ENCODE results near the gene TPGS1.

TPGS1 gene

DNA sequence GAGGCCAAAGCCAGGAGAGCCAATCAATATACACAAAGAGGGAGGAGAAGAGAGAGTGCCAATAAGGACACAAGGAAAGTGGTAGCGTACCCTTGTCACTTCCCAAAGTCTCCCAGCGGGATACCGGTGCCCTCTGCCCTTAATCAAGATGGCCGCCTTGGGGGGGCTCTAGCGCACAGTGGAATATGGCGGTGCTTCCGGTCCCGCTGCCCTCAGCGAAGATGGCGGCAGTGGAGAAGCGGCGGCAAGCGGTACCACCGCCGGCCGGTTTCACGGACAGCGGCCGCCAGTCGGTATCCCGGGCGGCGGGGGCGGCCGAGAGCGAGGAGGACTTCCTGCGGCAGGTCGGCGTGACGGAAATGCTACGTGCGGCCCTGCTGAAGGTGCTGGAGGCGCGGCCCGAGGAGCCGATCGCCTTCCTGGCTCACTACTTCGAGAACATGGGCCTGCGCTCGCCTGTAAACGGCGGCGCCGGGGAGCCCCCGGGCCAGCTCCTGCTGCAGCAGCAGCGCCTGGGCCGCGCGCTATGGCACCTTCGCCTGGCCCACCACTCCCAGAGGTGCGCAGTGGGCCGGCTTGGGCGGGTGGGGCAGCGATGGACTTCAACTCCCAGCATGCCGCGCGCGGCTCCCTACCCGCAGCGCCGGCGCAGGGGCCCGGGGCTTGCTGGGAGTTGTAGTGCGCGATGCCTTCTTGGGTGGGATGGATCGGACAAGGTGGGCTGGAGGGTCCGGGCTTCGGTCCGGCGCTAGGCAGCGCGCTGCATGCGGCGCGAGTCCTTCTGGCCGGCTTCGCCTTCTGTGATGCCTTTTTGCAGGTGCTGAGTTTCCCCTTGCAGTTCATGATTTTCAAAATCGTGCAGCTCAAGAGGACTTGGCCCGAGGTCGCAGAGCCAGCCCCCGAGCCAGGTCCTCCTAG is at the start of gene TPGS1:
TPGS1 (plus strand) TSS at position 212 of the 918 bp plus-strand sequence; CDS start at position 222, 10 bp downstream.
- DNase-seq = peak; percentile 89

GRCh38 chr19:457636-458035 is 49.7 kb upstream of the TPGS1 start:
- DNase-seq = no peak

DNA sequence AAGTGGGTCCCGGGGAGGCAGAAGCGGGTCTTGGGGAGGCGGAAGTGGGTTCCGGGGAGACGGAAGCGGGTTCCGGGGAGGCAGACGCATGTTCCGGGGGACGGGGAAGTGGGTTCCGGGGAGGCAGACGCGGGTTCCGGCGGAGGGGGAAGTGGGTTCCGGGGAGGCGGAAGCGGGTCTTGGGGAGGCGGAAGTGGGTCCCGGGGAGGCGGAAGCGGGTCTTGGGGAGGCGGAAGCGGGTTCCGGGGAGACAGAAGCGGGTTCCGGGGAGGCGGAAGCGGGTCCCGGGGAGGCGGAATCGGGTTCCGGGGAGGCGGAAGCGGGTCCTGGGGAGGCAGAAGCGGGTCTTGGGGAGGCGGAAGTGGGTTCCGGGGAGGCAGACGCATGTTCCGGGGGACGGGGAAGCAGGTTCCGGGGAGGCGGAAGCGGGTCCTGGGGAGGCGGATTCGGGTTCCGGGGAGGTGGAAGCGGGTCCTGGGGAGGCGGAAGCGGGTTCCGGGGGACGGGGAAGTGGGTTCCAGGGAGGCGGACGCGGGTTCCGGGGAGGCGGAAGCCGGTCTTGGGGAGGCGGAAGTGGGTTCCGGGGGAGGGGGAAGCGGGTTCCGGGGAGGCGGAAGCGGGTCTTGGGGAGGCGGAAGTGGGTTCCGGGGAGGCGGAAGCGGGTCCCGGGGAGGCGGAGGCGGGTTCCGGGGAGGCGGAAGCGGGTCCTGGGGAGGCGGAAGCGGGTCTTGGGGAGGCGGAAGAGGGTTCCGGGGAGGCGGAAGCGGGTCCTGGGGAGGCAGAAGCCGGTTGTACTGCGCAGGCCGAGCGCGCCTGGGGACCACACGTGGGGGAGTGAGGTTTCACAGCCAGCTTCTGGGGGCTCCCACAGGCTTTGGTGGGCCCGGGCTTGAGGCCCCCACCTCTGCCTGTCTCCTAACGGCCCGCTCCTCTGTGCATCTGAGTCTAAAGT is 48.9 kb upstream of the TPGS1 start:
- DNase-seq = no peak

- DNase-seq = peak; percentile 75
Observed at GRCh38 chr19:459724-460511, 47.4 kb upstream of the TPGS1 start.

GRCh38 chr19:460877-461720 is 46.2 kb upstream of the TPGS1 start, which contains the start of gene SHC2:
Gene SHC2, minus strand, starts transcription at chr19:461033. Its CDS starts 37 bp downstream, at chr19:460996.
- no peak for DNase-seq

GRCh38 chr19:461721-462551 is 45.4 kb upstream of the TPGS1 start:
- no peak for DNase-seq

GRCh38 chr19:463483-464207 is 43.7 kb upstream of the TPGS1 start:
- no peak for DNase-seq

GRCh38 chr19:464208-464545 is 43.1 kb upstream of the TPGS1 start:
- no peak for DNase-seq

DNA sequence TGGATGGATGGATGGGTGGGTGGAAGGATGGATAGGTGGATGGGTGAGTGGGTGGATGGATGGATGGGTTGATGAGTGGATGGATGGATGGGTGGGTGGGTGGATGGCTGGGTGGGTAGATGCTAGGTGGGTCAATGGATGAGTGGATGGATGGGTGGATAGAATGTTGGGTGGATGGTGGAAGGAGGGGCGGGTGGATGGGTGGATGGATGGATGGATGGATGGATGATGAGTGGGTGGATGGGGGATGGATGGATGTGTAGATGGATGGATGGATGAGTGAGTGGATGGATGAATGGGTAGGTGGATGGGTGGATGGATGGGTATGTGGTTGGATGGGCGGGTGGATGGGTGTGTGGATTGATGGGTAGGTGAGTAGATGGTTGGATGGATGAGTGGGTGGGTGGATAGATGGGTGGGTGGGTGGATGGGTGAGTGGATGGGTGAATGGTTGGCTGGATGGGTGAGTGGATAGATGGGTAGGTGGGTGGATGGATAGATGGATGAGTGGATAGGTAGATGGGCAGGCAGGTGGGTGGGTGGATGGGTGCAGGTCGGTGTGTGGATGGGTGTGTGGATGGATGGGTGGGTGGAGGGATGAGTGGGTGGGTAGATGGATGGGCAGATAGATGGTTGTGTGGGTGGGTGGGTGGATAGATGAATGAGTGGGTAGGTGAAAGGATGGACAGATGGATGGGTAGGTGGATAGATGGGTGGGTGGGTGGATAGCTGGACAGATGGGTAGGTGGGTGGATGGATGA is 42.1 kb upstream of the TPGS1 start:
- DNase-seq = no peak

DNA sequence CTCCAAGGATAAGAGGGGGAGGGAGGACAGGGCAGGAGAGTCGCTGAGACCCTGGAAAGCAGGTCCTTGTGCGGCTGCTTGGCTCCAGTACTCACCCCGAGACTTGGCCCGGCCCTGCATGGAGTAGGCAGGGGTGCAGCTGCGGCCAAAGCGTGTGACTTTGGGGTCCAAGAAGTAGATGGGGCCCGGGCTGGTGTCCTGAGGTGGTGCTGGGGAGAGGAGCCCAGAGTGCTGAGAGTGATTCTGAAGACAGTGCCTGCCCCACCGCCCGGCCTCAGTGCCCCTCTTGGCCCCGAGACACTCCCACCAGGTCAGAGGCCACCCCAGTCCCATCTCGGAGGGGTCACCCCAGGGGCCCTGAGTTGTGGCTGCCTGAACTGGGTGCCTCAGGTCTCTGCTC is 39.7 kb upstream of the TPGS1 start:
- DNase-seq = no peak

DNA sequence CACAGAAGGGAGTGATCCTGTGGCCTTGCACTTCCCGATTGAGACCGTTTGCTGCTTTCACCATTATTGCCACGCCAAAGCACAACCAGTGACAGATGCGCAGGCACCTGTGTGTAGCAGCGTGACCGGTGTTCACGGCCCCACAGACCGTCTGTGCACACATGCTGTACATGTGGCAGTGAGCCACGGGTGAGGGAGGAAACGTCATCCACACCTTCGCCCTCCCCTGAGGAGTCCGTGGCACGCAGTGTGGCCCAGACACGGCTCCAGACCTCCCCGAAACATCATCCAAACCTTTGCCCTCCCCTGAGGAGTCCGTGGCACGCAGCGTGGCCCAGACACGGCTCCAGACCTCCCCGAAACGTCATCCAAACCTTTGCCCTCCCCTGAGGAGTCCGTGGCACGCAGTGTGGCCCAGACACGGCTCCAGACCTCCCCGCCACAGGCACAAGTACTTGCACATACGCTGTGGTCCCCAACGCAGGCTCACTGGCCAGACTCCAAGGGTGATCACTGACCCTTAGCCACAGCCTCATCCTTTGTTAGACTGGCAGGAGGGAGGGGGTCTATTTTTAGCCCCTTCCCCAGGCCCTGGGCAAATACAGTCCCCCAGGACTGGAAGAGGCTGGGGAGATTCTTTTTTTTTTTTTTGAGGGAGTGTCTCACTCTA is 38.6 kb upstream of the TPGS1 start:
- no peak for DNase-seq

GRCh38 chr19:469833-470232 is 37.5 kb upstream of the TPGS1 start:
- no peak for DNase-seq

DNA sequence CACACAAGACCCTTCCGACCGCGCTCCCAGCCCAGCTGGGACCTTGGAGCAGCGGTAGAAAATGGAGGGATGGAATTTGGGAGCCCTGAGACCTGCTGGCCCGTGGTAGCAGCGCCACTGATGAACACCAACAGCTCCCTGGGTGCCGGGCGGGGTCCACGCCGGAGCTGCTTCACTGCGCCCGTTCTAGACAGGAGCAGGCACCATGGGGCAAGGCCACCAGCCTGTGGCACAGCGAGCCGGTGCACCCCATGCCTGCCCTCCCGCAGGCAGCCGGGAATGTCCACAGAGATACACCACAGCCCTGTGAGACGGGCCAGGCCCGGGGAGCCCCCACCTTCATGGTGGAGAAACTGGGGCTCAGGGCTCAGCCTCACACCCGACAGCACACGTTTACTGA is 36.6 kb upstream of the TPGS1 start:
- DNase-seq = no peak

DNA sequence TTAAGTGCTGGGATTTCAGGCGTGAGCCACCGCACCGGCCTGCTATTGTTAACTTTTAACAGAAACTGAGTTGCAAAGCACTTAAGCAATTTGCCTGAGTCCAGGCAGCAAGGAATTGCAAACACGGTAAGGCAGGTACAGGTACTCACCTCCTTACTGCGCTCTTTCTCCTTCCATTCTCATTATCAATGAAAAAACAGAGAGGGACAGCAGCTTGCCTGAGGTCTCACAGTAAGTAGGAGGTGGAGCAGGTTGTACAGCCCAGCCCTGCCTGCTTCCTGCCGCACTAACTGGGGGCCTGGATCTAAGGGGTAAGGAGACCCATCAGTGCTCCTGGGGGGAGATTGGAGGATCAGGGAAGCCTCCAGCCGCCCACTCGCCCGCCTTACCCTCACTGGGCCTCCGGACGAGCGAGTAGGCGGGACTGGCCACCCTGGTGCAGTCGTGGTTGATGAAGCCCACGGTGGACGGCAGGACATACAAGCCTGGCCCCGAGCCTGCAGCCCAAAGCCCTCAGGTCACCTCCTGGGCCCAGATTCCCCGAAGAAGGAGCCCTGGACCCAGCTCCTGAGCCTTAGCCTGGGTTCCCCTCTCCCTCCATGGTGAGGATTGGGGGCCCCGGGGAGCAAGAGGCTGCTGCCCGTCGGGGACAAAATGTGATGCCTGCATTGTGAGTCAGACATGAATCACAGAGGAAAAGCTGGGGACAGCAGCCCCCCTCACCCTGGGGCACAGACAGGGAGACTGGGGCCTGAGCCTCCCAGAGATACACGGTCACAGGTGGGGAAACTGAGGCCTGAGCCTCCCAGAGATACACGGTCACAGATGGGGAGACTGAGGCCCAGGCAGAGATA is 35.1 kb upstream of the TPGS1 start:
- DNase-seq = no peak

GRCh38 chr19:474126-475078 is 32.9 kb upstream of the TPGS1 start:
- DNase-seq = no peak

GRCh38 chr19:475360-475759 is 31.9 kb upstream of the TPGS1 start:
- no peak for DNase-seq

Data from activated CD8-positive, alpha-beta memory T cell treated with anti-CD3 and anti-CD28 coated beads, Interleukin-2, amount 50 U/mL, for 48 hours (primary cell).